ENCODE measurements around the gene SEC61A2. TPM values are rescaled to one million over a fixed set of nuclear protein-coding genes. Genes with fewer than 3 reads are reported as not detected.

SEC61A2 gene
- total RNA-seq, 2 donors from 2014 or later: 0.66 to 4.2 TPM

DNA sequence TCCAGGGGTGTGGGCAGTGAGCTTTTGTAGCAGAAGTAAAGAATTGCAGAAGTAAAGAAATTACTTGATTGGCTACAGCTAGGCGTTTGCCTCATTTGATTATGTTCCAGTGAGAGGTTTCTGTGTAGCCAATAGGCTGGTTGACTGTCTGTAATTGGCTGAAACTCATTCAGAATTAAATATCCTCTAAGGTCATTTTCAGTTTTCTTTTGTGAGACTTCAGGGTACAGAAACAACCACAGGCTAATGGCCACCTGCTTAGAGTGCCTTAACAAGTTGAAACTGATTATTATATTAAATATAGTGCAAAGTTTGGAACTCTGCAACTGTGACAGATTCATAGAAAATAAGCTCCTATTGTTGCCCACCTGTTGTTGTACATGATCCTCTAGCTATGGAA lies 10.6 kb downstream of the SEC61A2 start:
- intact Hi-C loops (cut with DNase I): no loop called here
- no peak for TF ChIP-seq POLR2A (IDR thresholded peaks at IDR 0.05)
- TF ChIP-seq, protein P1, sequence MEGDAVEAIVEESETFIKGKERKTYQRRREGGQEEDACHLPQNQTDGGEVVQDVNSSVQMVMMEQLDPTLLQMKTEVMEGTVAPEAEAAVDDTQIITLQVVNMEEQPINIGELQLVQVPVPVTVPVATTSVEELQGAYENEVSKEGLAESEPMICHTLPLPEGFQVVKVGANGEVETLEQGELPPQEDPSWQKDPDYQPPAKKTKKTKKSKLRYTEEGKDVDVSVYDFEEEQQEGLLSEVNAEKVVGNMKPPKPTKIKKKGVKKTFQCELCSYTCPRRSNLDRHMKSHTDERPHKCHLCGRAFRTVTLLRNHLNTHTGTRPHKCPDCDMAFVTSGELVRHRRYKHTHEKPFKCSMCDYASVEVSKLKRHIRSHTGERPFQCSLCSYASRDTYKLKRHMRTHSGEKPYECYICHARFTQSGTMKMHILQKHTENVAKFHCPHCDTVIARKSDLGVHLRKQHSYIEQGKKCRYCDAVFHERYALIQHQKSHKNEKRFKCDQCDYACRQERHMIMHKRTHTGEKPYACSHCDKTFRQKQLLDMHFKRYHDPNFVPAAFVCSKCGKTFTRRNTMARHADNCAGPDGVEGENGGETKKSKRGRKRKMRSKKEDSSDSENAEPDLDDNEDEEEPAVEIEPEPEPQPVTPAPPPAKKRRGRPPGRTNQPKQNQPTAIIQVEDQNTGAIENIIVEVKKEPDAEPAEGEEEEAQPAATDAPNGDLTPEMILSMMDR (IDR thresholded peaks at IDR 0.05): no peak

GRCh38 chr10:12144538-12144937 lies 15.1 kb downstream of the SEC61A2 start:
- ATAC-seq: no peak
- intact Hi-C loops (cut with DNase I): no loop called here
- 82 to 90% methylated on average over 3 of the region's 3 CpGs for WGBS, 2 donors

More for the DNA sequence above, 10.6 kb downstream of the SEC61A2 start:
- Histone ChIP-seq H3K27me3 (no peaks in the 10 kb centered on the region), H3K36me3 (replicated peaks in 1 of 2; ENCODE audit: insufficient read depth in 1 of 2, low read depth in 2 of 2) (peaks cover 0 to 7% of the 10 kb centered on the region in 2 donors), H3K27ac (no peak overlapping the region), H3K4me1 (no peaks in the 10 kb centered on the region), H3K4me3 (no peak overlapping the region), H3K9me3 (no peaks in the 10 kb centered on the region)
- ATAC-seq (no peak), DNase-seq (no peak)
- WGBS, 2 donors: 93 to 100% methylated on average over 1 of the region's 1 CpG

DNA sequence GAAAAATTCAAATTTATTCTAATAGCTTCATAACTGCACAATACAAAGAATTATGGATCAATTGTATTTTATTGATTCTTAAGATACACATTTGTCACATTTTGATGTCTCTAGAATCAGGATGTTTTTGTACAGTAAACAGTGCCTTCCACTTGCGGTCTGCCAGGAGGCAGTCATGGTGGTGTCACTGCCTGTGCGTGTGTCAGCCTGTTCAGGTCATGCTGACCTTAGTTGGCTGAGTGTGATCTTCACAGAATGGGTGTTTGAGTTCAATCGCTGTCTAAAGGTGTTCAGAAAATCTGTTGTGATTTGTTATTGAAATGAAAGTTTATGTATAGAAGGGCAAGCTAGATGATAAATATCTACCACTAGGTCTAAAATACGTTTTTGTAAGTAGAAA lies 20.7 kb downstream of the SEC61A2 start:
- intact Hi-C loops (cut with DNase I): no loop called here

More at GRCh38 chr10:12144538-12144937, 15.1 kb downstream of the SEC61A2 start:
- peaks cover 0 to 9% of the 10 kb centered on the region in 2 donors for H3K36me3 ChIP-seq (replicated peaks in 1 of 2; ENCODE audit: insufficient read depth in 1 of 2, low read depth in 2 of 2)
- no peak overlapping the region for H3K27ac ChIP-seq
- TF ChIP-seq POLR2A (IDR thresholded peaks at IDR 0.05): no peak
- TF ChIP-seq, protein P1 (IDR thresholded peaks at IDR 0.05): no peak
- DNase-seq: no peak
- no peaks in the 10 kb centered on the region for H3K4me1 ChIP-seq
- no peaks in the 10 kb centered on the region for H3K27me3 ChIP-seq
- no peak overlapping the region for H3K4me3 ChIP-seq
- H3K9me3 ChIP-seq: no peaks in the 10 kb centered on the region

DNA sequence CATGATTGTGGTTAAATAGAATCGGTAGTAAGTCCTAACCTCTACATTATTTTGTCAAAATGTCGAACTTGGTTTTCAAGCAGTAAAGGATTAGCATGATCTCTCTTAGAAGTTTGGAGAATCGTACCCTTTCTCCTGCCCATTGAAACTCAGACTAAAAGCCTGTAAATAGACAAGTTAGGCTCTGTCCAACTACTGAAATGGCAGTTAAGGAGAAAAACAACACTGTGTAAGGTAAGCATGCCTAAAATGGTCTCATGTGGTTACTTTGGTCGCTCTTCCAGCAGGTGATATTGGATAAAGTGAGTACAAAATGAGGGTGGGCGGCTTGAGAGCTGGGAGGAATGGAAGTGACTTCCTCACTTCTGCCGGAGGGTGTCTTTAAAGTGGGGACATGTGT lies 25.0 kb downstream of the SEC61A2 start:
- H3K36me3 ChIP-seq (replicated peaks in 1 of 2; ENCODE audit: insufficient read depth in 1 of 2, low read depth in 2 of 2): peaks cover 0 to 2% of the 10 kb centered on the region in 2 donors

More for the DNA sequence above, 20.7 kb downstream of the SEC61A2 start:
- ATAC-seq (no peak), DNase-seq (no peak)
- Histone ChIP-seq H3K27ac (no peak overlapping the region), H3K27me3 (no peaks in the 10 kb centered on the region), H3K36me3 (replicated peaks in 1 of 2; ENCODE audit: insufficient read depth in 1 of 2, low read depth in 2 of 2) (peaks cover 0 to 4% of the 10 kb centered on the region in 2 donors), H3K9me3 (no peaks in the 10 kb centered on the region), H3K4me3 (no peak overlapping the region), H3K4me1 (no peaks in the 10 kb centered on the region)
- no peak for TF ChIP-seq POLR2A (IDR thresholded peaks at IDR 0.05)
- TF ChIP-seq, protein P1 (IDR thresholded peaks at IDR 0.05): no peak
- WGBS, 2 donors: 73 to 91% methylated on average over 4 of the region's 4 CpGs

More for the DNA sequence above, 25.0 kb downstream of the SEC61A2 start:
- ATAC-seq (no peak), DNase-seq (no peak)
- no peak overlapping the region for H3K27ac ChIP-seq
- TF ChIP-seq POLR2A (IDR thresholded peaks at IDR 0.05): no peak
- TF ChIP-seq, protein P1 (IDR thresholded peaks at IDR 0.05): no peak
- no peaks in the 10 kb centered on the region for H3K9me3 ChIP-seq
- 83 to 92% methylated on average over 6 of the region's 6 CpGs for WGBS, 2 donors
- intact Hi-C loops (cut with DNase I): no loop called here
- no peaks in the 10 kb centered on the region for H3K27me3 ChIP-seq
- no peak overlapping the region for H3K4me3 ChIP-seq
- H3K4me1 ChIP-seq: no peaks in the 10 kb centered on the region

Data from body of pancreas (tissue), 4 donors.